A673 (cell line): ENCODE results near the gene LNPK.

Experiments
- EZH2 ChIP-seq: fragments of 200-600 bp; sonication (generic); IDR thresholded peaks from 2 replicates; pipeline ENCODE4 v1.6.1; 2017; ENCODE audit warnings: borderline replicate concordance, low read depth, mild to moderate bottlenecking, mixed read lengths, antibody characterized with exemption, low read length; ENCODE audit not compliant: poor library complexity, severe bottlenecking
- TF ChIP-seq, protein P1 (sequence below): fragments of 300-800, 200-600 bp; sonication (generic); conservative IDR thresholded peaks from 2 replicates; pipeline ENCODE4 v1.5.1; 2017; ENCODE audit warnings: low read depth, mild to moderate bottlenecking, antibody characterized with exemption, low read length, moderate library complexity, mixed read lengths

DNA sequence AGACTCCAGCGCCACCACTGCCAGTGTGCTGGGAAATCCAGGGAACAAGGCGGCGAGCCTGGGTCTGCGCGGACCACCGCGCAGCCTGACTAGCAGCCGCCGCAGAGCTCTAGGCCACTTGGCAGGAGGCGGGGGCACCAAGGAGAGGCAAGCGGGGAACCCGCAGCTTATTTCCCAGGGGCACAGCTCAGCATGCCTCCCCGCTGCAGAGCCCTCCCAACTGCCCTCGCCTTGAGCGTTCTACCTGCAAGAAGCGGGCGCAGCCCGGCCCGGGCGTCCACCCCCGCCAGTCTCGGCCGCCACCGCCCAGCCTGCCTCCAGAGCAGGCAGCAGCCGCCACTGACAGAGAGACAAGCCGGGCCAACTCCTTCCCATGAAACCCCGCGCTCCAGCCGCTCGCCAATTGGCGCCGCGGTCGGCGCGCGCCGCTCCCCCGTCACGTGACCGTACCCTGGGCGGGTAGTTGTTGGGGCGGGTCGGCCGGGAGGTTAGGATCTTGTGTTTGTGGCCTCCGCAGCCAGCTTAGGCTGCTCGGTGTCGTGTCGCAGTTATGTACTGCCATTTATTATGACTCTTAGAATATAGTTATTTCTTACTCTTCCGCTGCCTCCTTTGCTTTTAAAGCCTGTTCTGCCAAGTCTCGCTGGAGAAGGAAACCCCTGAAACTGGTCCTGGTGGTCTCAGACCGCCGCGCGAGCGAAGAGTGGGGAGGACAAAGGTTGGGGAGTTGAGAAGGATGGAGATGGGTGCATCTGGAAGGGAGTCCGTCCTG lies at the start of gene LNPK:
- TF ChIP-seq, protein P1, sequence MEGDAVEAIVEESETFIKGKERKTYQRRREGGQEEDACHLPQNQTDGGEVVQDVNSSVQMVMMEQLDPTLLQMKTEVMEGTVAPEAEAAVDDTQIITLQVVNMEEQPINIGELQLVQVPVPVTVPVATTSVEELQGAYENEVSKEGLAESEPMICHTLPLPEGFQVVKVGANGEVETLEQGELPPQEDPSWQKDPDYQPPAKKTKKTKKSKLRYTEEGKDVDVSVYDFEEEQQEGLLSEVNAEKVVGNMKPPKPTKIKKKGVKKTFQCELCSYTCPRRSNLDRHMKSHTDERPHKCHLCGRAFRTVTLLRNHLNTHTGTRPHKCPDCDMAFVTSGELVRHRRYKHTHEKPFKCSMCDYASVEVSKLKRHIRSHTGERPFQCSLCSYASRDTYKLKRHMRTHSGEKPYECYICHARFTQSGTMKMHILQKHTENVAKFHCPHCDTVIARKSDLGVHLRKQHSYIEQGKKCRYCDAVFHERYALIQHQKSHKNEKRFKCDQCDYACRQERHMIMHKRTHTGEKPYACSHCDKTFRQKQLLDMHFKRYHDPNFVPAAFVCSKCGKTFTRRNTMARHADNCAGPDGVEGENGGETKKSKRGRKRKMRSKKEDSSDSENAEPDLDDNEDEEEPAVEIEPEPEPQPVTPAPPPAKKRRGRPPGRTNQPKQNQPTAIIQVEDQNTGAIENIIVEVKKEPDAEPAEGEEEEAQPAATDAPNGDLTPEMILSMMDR = no peak
- TF ChIP-seq EZH2 = no peak
